NCI-H128 (cell line): ENCODE data around the gene ZIK1.

Experiments
- DNase-seq: peaks from one replicate; lab custom pipeline; 2025; ENCODE audit not compliant: unreplicated experiment; lab: John Stamatoyannopoulos, UW

Gene ZIK1

GRCh38 chr19:57606931-57607330 is 23.0 kb downstream of the ZIK1 start:
- no peak for DNase-seq

GRCh38 chr19:57611113-57611512 is 27.2 kb downstream of the ZIK1 start:
- DNase-seq, result no peak

- peak; percentile 72 for DNase-seq
These were observed 30.2 kb downstream of the ZIK1 start, which contains the start of gene ZNF134 for GRCh38 chr19:57613941-57614743. TSS of gene ZNF134 (plus strand) at chr19:57614242. CDS start at chr19:57619469, 5,227 bp downstream.

GRCh38 chr19:57615346-57615745 is 31.4 kb downstream of the ZIK1 start:
- no peak for DNase-seq

- DNase-seq, result no peak
These were observed 36.9 kb downstream of the ZIK1 start for GRCh38 chr19:57620673-57621348.

GRCh38 chr19:57623091-57623490 is 39.1 kb downstream of the ZIK1 start:
- no peak for DNase-seq

GRCh38 chr19:57632987-57633831 is 49.3 kb downstream of the ZIK1 start, which contains the start of gene ZNF211:
TSS of gene ZNF211 (plus strand) at chr19:57633168. CDS start at chr19:57633347, 179 bp downstream.
- DNase-seq, result peak; percentile 87

- DNase-seq, result no peak
These were observed 49.8 kb downstream of the ZIK1 start for GRCh38 chr19:57633832-57634131.

- DNase-seq, result no peak
These were observed 53.4 kb downstream of the ZIK1 start for GRCh38 chr19:57637379-57637778.

- DNase-seq, result no peak
These were observed 57.8 kb downstream of the ZIK1 start for GRCh38 chr19:57641715-57642234.

GRCh38 chr19:57642396-57643046 is 58.6 kb downstream of the ZIK1 start:
- DNase-seq, result no peak
